H1 (cell line): ENCODE measurements around the gene PHF3. TPM values are rescaled to one million over a fixed set of nuclear protein-coding genes. Genes with fewer than 3 reads are reported as not detected.

Experiments
- EZH2 ChIP-seq: fragments of 200-600 bp; sonication (generic); IDR thresholded peaks from 2 replicates; pipeline ENCODE4 v1.7.1; 2012; ENCODE audit warnings: low read depth, mild to moderate bottlenecking, moderate library complexity, low read length, inconsistent platforms; ENCODE audit not compliant: severe bottlenecking
- KDM1A ChIP-seq: fragments of 200-600, 300-600 bp; sonication (generic); IDR thresholded peaks from 2 replicates; pipeline ENCODE4 v1.7.1; 2016; ENCODE audit warnings: mild to moderate bottlenecking, low read length, borderline replicate concordance
- MAFK ChIP-seq: IDR thresholded peaks from 2 replicates; pipeline ENCODE4 v1.6.1; 2012; ENCODE audit warnings: low read depth, mild to moderate bottlenecking, improper control_type of control experiment, low read length
- RBBP5 ChIP-seq: IDR thresholded peaks from 2 replicates; pipeline ENCODE4 v1.7.1; 2012; ENCODE audit warnings: low read depth, mild to moderate bottlenecking, inconsistent platforms, low read length, moderate library complexity, borderline replicate concordance
- SP1 ChIP-seq: IDR thresholded peaks from 2 replicates; pipeline ENCODE4 v1.6.1; 2011; ENCODE audit warnings: low read depth, low read length
- polyA plus RNA-seq, 7 experiments: library from polyadenylated mRNA; depleted of rRNA in 3 of 7; stranded (reverse) in 5 of 7; unstranded in 2 of 7; fragments of >200 nt in 5 of 7; fragments of 200-250 nt in 2 of 7; gene quantifications; 1 replicate in 5 of 7; 2 replicates in 1 of 7; 4 replicates in 1 of 7; pipeline versions ENCODE4 v1.2.1 to v1.2.3, GENCODE V29; 2011 to 2013; ENCODE audit warnings: missing spikeins in 2 of 7, mixed read lengths in 2 of 7
- total RNA-seq: library from RNA; stranded (reverse); fragmentation: NEBNext Ultra II Directional; extraction: Animal tissue kit (Norgen Biotek cat#: 25700); gene quantifications from 2 replicates; pipeline ENCODE4 v1.2.1, GENCODE V29; 2021
- TF ChIP-seq, protein P1 (sequence below): IDR thresholded peaks from 2 replicates; pipeline ENCODE4 v1.6.1; 2011; ENCODE audit warnings: low read depth, mild to moderate bottlenecking, low read length; ENCODE audit not compliant: insufficient read depth
- TF ChIP-seq, protein P2 (sequence below): IDR thresholded peaks from 2 replicates; pipeline ENCODE4 v1.6.1; 2012; ENCODE audit warnings: inconsistent platforms
- TF ChIP-seq, protein P3 (sequence below), 3 experiments: IDR thresholded peaks; 1 replicate in 2 of 3; 2 replicates in 1 of 3; pipeline versions ENCODE4 v1.5.1 to v1.6.1; 2011; ENCODE audit warnings: low read length in 3 of 3, mild to moderate bottlenecking in 3 of 3, inconsistent platforms in 2 of 3, low read depth in 1 of 3, moderate library complexity in 1 of 3; ENCODE audit not compliant: insufficient read depth in 1 of 3; ENCODE audit errors: control extremely low read depth in 1 of 3

PHF3 gene
- total and polyA plus RNA-seq, 2 of the 8 experiments (the other 6 are each of a cell fraction or from before 2014, with no cell fraction given): 10.1 to 69.3 TPM

DNA sequence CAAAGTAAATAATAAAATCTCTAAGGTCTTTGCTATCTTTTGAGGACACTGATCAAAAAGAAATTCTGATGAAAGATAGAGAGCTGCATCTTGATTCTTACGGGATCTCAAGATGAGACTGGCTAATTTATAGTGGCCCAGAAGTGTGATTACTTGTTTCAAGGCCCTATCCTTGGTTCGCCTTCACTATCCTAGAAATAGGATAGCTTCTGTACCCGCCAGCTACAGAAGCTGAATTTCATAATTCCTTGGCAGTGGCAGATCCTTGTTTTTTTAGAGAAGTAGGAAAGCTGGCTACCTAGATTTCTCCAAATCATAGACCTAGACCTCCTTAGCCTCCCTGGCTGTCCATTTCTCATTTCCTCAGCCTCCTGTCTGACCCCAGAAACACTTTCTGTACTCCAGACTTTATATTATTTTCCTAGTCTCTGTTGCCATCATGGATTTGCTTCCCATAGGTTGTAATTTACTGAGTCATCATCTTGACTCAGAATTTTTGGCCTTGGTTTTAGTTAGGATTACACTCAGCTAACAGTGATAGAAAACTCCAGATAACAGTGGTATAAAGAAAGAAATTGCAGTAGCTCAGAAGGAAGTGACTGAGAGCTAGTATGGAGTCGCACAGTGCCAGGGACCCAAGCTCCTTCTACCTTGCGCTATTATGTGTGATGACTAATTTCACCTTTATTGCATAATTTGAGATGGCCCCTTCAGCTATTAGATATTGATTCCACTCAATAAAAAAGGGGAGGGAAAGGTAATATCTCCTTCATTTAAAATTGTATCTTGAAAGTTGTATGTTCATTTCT is 27.7 kb downstream of the PHF3 start (continued):
- TF ChIP-seq, protein P1, sequence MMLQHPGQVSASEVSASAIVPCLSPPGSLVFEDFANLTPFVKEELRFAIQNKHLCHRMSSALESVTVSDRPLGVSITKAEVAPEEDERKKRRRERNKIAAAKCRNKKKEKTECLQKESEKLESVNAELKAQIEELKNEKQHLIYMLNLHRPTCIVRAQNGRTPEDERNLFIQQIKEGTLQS: no peak
- TF ChIP-seq EZH2 (no peak), MAFK (no peak), RBBP5 (no peak), KDM1A (no peak), SP1 (no peak)
- TF ChIP-seq, protein P2, sequence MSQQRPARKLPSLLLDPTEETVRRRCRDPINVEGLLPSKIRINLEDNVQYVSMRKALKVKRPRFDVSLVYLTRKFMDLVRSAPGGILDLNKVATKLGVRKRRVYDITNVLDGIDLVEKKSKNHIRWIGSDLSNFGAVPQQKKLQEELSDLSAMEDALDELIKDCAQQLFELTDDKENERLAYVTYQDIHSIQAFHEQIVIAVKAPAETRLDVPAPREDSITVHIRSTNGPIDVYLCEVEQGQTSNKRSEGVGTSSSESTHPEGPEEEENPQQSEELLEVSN: no peak
- TF ChIP-seq, protein P3, sequence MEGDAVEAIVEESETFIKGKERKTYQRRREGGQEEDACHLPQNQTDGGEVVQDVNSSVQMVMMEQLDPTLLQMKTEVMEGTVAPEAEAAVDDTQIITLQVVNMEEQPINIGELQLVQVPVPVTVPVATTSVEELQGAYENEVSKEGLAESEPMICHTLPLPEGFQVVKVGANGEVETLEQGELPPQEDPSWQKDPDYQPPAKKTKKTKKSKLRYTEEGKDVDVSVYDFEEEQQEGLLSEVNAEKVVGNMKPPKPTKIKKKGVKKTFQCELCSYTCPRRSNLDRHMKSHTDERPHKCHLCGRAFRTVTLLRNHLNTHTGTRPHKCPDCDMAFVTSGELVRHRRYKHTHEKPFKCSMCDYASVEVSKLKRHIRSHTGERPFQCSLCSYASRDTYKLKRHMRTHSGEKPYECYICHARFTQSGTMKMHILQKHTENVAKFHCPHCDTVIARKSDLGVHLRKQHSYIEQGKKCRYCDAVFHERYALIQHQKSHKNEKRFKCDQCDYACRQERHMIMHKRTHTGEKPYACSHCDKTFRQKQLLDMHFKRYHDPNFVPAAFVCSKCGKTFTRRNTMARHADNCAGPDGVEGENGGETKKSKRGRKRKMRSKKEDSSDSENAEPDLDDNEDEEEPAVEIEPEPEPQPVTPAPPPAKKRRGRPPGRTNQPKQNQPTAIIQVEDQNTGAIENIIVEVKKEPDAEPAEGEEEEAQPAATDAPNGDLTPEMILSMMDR (IDR thresholded peaks at IDR 0.05; ENCODE audit: control extremely low read depth in 1 of 3, insufficient read depth in 1 of 3, low read depth in 1 of 3, low read length in 3 of 3): no peak
